ENCODE measurements around the gene GPATCH4.
"Not testable (repeated sequence)": the region's sequence is repeated elsewhere in the genome, so short reads cannot be mapped to it uniquely, and the experiment has no call there.

Gene GPATCH4

DNA sequence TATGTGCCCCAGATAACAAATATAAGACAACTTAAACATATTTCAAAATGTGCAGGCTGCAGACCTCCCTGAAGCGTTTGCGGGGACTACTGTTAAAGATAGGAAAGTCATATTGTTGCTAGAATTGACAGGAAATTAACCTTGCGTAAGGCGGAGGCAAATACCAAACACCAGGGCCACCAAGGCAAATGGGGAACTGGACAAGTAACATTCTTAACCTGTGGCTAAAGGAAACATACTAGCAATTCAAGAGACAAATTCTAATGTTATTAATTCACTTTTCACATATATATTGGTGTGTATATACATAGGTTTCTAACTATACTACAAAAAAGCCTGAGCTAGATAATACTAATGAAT lies 24.8 kb upstream of the GPATCH4 start:
- DNase-seq (ENCODE audit: low spot score), result no peak

- no peak for DNase-seq (ENCODE audit: low spot score)
Observed at GRCh38 chr1:156625436-156626078, 24.3 kb upstream of the GPATCH4 start.

- DNase-seq (ENCODE audit: low spot score), result no peak
Observed at GRCh38 chr1:156624814-156625435, 23.6 kb upstream of the GPATCH4 start.

DNA sequence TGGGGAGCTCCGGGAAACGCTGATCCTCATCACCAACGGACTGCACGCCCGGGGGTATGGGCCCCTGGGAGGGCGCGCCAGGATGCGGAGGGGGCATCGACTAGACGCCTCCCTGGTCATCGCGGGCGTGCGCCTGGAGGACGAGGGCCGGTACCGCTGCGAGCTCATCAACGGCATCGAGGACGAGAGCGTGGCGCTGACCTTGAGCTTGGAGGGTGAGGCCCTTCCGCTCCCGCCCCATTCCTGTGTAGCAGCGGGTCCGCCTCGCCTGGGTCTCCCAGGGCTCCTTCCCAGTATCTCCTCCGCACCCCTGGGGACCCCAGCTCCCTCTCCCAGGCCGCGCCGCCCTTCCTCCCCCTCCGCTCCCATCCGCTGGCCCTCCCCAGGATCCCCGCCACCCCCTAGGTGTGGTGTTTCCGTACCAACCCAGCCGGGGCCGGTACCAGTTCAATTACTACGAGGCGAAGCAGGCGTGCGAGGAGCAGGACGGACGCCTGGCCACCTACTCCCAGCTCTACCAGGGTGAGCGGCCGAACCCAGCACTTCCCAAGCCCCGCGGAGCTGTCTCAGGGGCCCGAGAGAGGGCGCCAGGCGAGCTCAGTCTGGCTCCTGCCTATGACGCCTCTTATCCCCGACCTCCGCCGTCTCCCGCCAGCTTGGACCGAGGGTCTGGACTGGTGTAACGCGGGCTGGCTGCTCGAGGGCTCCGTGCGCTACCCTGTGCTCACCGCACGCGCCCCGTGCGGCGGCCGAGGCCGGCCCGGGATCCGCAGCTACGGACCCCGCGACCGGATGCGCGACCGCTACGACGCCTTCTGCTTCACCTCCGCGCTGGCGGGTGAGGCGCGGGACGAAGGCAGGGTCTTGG lies 22.9 kb upstream of the GPATCH4 start:
- no peak for DNase-seq (ENCODE audit: low spot score)

DNA sequence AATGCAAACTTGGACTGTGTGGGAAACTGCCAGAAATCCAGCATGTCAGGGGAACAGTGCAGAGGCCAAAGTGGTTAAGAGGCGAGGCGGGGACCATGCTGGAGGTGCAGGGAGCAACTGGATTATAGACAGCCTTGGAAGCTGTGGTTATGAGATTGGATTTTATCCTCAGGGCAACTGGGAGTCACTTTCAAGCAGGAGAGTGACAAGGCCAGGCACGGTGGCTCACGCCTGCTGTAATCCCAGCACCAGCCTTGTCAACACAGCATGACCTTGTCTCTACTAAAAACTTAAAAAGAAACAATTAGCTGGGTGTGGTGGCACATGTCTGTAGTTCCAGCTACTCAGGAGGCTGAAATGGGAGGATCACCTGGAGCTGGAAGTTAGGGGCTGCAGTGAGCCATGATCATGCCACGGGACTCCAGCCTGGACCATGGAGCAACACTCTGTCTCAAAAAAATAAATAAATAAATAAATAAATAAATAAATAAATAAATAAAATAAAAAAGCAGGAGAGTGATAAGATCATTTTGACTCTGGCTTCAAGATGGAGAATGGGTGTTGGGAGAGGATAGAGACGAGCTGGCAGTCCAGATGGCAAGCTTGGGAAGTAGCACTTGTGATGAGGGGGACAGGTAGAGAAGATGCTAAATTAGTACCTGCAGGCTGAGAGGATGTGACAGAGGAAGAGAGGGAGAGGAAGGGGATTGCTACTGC lies 21.5 kb upstream of the GPATCH4 start:
- DNase-seq (ENCODE audit: low spot score), result no peak

DNA sequence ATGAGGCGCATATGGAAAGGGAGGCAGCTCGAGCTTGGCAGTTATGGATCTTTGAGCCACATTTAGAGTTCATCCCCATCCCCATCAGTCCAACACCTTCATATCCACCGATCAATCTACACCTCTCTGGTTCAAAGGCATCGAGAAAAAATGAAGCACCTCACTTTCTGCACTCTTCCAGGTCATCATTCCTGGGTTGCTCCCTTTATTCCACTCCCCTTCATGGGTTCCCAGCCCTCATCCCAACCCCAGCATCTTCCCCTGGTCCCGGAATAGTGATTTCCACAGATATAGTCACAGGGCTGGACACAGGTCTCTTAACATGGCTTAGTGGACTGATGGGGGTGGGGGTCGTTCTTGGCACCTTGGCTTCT lies 18.3 kb upstream of the GPATCH4 start:
- no peak for DNase-seq (ENCODE audit: low spot score)

- peak; percentile 84 for DNase-seq (ENCODE audit: low spot score)
Observed at GRCh38 chr1:156618853-156619581, 17.7 kb upstream of the GPATCH4 start, which contains the start of gene HAPLN2. Gene HAPLN2 (plus strand): TSS chr1:156619415. CDS start chr1:156623491, 4,076 bp downstream.

DNA sequence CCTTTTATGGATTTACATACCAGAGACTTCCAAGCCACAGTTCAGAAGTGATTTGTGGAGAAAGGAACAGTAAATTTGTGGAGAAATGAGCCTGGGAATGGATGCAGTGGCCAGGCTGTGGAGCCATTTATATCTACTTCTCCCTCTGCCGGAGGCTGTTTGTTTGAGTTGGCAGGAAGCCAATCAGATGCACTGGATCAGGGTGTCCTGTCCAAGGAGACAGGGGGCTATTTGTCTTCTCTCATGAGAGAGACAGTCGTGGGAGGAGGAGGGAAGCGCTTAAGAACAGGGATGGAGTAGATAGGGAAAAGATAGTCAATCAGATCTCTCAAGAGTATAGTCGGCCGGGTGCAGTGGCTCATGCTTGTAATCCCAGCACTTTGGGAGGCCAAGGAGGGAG lies 15.2 kb upstream of the GPATCH4 start:
- DNase-seq (ENCODE audit: low spot score), result peak; percentile 88

DNA sequence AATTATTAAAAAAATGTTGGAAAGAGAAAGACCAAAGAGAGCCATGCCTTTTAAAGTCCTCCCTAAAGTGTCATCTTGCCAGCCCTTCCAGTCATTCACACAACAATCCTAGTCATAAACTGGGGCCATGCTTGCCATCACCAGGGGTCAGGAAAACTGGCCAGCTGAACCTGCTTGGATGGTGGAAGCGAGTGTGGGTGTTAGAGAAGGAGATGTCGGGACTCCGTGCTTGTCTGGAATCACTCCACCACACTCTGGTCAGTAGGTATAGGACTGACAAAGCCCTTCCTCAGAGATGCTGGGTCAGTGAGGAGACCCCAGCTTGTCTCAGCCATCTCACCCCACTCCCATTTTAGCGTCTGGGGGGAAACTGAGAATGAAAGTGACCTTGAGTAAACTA lies 14.7 kb upstream of the GPATCH4 start:
- no peak for DNase-seq (ENCODE audit: low spot score)

GRCh38 chr1:156612666-156613065 lies 11.4 kb upstream of the GPATCH4 start:
- DNase-seq (ENCODE audit: low spot score), result no peak

DNA sequence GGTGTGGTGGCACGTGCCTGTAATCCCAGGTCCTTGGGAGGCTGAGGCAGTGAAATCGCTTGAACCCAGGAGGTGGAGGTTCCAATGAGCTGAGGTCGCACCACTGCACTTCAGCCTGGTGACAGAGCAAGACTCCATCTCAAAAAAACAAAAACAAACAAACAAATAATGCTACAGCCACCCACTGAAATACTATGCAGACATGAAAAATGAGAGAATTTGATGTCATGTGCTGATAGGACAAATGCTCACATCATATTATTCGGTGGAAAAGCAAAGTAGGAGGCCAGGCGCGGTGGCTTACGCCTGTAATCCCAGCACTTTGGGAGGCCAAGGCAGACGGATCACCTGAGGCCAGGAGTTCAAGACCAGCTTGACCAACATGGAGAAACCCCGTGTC lies 8.8 kb upstream of the GPATCH4 start:
- not testable (repeated sequence) for DNase-seq (ENCODE audit: low spot score)

GRCh38 chr1:156608981-156609380 lies 7.7 kb upstream of the GPATCH4 start:
- no peak for DNase-seq (ENCODE audit: low spot score)

GRCh38 chr1:156608036-156608674 lies 6.9 kb upstream of the GPATCH4 start:
- DNase-seq (ENCODE audit: low spot score), result peak; percentile 81

GRCh38 chr1:156607344-156607743 lies 6.1 kb upstream of the GPATCH4 start:
- not testable (repeated sequence) for DNase-seq (ENCODE audit: low spot score)

- no peak for DNase-seq (ENCODE audit: low spot score)
Observed at GRCh38 chr1:156602557-156602993, 1.3 kb upstream of the GPATCH4 start.

- no peak for DNase-seq (ENCODE audit: low spot score)
Observed at GRCh38 chr1:156601892-156602291, 613 bp upstream of the GPATCH4 start.

DNA sequence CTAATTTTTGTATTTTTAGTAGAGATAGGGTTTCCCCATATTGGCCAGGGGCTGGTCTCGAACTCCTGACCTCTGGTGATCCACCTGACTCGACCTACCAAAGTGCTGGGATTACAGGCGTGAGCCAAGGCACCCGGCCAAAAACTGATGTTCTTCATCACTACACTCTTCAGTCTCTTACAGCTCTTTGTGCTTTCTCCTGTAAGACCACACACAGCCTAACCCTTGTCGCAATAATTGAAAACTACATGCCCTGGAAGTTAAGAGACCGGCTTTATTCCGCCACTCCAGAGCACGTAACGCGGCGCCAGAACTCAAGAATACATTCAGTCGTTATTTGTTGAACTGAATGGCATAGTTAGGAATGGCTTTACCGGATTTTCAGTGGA lies 552 bp downstream of the GPATCH4 start:
- DNase-seq (ENCODE audit: low spot score), result no peak

DNA sequence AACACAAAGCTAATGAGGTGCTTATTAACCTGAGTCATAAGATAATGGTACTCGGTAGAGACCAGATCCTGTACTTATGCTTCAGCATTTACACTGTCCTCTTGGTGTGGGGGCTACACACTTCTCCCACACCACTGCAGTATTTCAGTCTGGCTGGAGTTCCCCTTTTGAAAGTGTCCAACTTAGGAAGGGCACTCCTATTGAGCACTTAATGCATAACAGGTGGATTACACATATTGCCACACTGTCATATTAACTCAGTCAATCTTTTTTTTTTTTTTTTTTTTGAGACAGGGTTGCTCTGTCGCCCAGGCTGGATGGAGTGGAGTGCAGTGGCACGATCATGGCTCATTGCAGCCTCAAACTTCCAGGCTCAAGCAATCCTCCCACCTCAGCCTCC lies 1.5 kb downstream of the GPATCH4 start:
- no peak for DNase-seq (ENCODE audit: low spot score)

- DNase-seq (ENCODE audit: low spot score), result no peak
Observed at GRCh38 chr1:156598731-156599432, 2.4 kb downstream of the GPATCH4 start.

DNA sequence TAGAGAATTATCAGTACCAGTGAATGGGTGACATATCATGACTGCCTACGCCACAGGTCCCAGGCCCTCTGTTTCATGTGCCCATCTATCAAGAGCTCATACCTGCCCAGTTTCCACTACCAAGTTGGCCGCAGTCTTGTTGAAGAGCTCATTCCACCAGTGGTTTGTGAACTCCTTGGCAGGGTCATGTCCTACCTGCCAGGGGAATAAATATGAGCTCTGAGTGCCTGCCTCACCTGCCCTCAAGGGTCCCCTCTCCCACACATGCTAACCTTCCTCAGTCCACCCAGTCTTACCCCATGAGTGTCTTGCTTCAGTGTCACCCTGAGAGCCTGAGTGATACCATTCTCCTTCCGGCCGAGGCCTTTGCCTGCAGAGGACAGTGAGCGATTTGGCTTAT lies 3.2 kb downstream of the GPATCH4 start:
- DNase-seq (ENCODE audit: low spot score), result no peak

- DNase-seq (ENCODE audit: low spot score), result no peak
Observed at GRCh38 chr1:156596426-156596825, 4.9 kb downstream of the GPATCH4 start.
